B cell (primary cell): Measurements from ENCODE around the gene PLAAT3.

ENCODE experiments used
- CTCF ChIP-seq: fragments of 200-600 bp; IDR thresholded peaks from one replicate; pipeline ENCODE4 v1.8.0; 2022; ENCODE audit warnings: antibody characterized with exemption, mild to moderate bottlenecking
- EZH2 ChIP-seq: IDR thresholded peaks from 2 replicates; pipeline ENCODE4 v1.6.1; 2012; ENCODE audit warnings: borderline replicate concordance, low read depth, mild to moderate bottlenecking, moderate library complexity, low read length; ENCODE audit not compliant: insufficient read depth, poor library complexity, severe bottlenecking

DNA sequence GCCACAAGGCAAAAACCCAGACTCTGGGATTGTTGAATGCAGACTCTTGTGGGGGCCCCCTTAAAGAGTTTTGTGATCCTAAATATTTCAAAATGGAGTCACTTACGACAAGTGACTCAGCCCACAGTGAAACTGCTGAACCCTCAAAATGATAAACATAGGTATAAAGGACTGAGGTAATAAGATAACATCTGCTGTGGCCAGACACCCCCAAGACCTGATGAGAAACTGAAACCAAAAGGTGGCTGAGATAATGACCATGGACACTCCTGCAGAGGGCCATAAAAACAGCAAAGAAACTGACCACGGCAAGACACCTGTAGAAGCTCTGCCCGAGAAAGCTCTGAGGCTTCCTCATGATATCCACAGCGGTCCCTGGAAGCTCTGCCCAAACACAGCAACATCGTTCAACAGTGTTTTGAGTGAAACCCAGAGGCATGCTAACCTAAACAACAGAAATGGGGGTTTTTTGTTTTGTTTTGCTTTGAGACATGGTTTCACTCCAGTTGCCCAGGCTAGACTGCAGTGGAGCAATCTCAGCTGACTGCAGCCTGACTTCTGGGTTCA lies 79.3 kb downstream of the PLAAT3 start:
- TF ChIP-seq CTCF (no peak), EZH2 (no peak)
